GM13977 (cell line): ENCODE results near the gene TCFL5.

ENCODE experiments used
- DNase-seq: peaks from one replicate; pipeline ENCODE4 v3.0.0; 2012; ENCODE audit warnings: low spot score
- in situ Hi-C: fragments of 300-500 bp; cut with MboI; formaldehyde crosslinking; loops from one replicate; pipeline ENCODE4 v1.12.0; 2022; ENCODE audit warnings: low sequenced_read_pairs, low pct_unique_long_range_greater_than_20kb, mixed read lengths, inconsistent platforms; ENCODE audit not compliant: unreplicated experiment
- TF ChIP-seq, protein P1 (sequence below): IDR thresholded peaks from 2 replicates; pipeline ENCODE4 v1.5.1; 2012; ENCODE audit warnings: mild to moderate bottlenecking, control low read depth; ENCODE audit not compliant: insufficient read depth; ENCODE audit errors: extremely low read depth, missing control alignments

Gene TCFL5

DNA sequence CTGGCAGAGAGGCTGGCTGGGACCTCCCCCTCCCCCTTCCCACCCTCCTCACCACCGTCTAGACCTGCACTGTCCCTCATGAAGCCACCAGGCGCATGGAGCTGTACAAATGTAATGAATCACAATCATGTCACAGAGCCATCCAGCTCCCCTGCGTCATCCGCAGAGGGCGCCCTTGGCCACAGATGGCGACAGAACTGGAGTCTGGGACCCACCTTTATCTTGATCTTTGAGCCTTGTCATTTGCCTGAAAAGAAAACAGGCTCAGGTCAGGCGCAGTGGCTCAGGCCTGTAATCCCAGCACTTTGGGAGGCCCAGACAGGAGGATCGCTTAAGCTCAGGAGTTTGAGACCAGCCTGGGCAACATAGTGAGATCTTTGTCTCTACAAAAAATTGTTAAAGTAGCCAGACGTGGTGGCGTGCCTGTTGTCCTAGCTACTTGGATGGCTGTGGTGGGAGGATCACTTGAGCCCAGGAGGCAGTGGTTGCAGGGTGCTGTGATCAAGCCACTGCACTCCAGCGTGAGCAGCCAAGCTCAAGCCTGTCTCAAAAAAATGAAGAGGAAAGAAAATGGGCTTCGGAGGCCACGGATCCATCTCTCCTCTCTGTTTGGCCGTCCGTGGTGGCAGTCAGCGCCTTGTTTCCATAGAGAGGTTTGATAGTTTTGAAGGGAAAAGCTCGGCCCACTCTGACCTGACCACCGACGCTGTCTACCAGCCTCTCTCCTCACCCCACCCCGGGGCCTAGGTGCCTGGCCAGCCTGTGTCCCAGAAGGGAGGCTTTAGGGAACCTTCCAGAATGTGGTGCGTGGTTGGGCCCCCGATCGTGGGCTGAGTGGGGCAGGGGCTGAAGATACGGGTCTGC lies 38.6 kb downstream of the TCFL5 start:
- peak; percentile 86 for DNase-seq
- in situ Hi-C loops: no loop called here
- TF ChIP-seq, protein P1, sequence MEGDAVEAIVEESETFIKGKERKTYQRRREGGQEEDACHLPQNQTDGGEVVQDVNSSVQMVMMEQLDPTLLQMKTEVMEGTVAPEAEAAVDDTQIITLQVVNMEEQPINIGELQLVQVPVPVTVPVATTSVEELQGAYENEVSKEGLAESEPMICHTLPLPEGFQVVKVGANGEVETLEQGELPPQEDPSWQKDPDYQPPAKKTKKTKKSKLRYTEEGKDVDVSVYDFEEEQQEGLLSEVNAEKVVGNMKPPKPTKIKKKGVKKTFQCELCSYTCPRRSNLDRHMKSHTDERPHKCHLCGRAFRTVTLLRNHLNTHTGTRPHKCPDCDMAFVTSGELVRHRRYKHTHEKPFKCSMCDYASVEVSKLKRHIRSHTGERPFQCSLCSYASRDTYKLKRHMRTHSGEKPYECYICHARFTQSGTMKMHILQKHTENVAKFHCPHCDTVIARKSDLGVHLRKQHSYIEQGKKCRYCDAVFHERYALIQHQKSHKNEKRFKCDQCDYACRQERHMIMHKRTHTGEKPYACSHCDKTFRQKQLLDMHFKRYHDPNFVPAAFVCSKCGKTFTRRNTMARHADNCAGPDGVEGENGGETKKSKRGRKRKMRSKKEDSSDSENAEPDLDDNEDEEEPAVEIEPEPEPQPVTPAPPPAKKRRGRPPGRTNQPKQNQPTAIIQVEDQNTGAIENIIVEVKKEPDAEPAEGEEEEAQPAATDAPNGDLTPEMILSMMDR: peak; percentile 64

DNA sequence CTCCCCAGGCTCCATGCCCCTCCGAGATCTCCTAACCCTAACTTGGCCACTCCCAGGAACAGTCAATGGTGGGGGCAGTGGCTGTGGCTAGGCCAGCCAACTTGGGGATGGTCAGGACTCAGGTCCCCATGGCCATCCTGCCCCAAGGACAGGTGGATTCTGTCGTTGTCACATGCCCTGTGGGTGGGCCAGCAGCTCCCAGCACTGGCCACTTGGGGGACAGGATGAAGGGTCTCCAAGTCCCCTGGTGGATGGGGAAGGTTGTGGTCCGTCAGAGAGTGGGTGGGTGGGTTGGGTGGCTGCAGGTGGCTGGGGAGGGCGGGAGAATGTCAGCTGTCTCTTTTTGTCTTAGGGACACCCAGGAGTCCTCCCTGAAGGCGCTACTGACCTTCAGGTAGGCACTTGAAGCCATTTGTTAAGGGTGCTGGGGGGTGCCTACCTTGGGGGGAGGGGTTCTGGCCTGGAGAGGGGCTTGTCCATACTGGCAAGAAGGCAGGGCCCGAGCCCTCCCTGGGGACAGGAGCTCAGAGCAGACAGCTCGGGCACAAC lies 39.3 kb downstream of the TCFL5 start:
- TF ChIP-seq, protein P1: no peak

DNA sequence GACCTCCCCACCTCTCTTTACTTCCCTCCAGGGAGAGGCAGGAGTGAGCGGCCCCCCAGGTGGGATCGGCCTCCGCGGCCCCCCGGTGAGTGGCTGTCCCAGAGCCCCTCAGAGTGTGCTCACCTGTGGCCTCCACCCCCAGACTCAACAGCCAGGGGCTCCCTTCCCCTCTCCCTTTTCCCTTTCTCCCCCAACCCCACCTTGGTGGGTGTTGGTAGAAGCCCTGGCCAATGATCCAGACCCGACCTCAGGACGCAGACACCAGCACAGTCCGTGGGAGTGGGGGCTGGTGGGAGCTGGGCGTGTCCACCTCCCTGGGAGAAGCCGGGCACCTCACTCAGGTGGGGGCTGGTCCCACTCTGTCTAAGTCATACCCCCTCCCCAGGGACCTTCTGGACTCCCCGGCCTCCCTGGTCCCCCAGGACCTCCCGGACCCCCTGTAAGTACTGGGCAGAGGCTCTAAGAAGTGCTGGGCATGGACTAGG lies 39.9 kb downstream of the TCFL5 start:
- TF ChIP-seq, protein P1: no peak
- DNase-seq: no peak
- in situ Hi-C loops: no loop called here

More for the DNA sequence above, 39.3 kb downstream of the TCFL5 start:
- in situ Hi-C loops: no loop called here
- no peak for DNase-seq

DNA sequence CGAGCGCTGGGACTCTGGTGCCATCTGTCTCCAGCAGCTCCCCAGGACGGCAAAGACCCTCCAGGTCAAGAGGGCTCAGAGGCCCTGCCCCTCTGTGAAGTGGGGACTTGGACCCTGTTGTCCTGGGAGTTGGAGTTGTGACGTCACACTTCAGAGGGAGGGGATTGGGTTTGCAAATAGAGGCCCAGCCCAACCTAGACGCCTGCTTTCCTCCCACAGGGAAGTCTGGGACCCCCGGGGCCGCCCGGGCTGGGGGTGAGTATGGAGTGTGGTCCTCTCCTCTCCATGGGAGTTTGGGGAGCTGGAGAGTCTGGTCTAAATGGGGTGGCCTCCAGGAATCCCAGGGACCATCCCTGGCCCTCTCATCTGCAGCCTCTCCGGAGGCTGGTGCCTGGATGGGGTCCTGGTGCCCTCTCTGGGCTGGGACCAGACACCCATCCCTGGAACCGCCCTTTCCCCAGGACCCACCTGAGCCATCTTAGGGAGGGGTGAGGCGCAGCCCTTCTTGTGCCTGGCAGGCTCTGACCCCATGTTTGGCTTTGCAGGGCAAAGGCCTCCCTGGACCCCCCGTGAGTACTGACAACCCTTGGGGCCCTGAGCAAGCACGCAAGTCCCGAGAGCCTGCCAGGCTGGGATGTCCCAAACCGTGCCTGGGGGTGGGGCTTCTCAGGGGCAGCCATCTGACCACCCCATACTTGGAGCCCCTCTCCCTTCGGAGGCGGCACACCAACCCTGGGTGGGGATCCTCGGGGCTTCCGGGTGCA lies 40.5 kb downstream of the TCFL5 start:
- DNase-seq: no peak
- in situ Hi-C loops: no loop called here
- TF ChIP-seq, protein P1: no peak

DNA sequence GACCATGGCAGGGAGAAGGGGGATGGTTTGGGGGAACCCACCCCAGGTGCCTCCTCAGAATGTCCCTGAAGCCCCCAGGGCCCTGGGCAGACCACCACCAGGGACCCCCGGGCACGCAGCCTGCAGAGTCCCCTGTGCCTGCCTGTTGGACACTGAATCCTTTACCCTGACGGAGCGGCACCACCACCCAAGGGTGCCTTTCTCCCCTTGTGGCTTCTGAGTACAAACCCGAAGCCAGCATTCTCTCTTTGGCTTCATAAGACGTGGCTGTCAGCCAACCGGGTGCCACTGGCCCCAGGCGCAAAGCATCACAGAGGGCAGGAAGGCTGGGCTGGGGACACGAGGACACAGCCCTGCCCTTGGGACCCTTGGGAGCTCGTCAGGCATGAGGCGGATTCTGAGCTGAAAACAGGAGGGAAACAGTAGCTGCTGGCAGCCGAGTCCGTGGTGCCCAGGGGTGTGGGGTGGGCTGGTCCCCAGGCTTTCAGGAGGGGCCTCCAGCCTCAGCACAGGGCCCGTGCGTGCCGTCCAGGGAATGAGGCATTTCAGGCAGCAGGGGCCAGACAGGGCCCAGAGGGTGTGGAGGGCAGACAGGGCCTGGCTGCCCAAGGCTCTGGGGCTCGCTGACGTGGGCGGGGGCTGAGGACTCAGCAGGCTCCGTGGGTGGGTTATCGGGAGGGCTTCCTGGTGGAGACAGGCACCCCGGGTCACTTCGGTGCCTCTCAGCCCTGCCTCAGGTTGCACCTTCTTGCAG lies 41.2 kb downstream of the TCFL5 start:
- DNase-seq: no peak
- in situ Hi-C loops: no loop called here
- TF ChIP-seq, protein P1: no peak
